ENCODE results near the gene PRELID2.
"Not testable (repeated sequence)": the region's sequence is repeated elsewhere in the genome, so short reads cannot be mapped to it uniquely, and the experiment has no call there.

Gene PRELID2

GRCh38 chr5:145738227-145738626 lies 96.9 kb downstream of the PRELID2 start:
- Histone ChIP-seq H3K36me3 (ENCODE audit: low read depth) (no peaks in the 10 kb centered on the region), H3K4me3 (ENCODE audit: severe bottlenecking) (no peak overlapping the region), H3K4me1 (ENCODE audit: insufficient read depth, poor library complexity, severe bottlenecking) (no peaks in the 10 kb centered on the region), H3K9me3 (ENCODE audit: severe bottlenecking) (peaks cover 7% of the 10 kb centered on the region), H3K27me3 (ENCODE audit: insufficient read depth, poor library complexity, severe bottlenecking) (no peaks in the 10 kb centered on the region), H3K27ac (ENCODE audit: poor library complexity, severe bottlenecking) (no peak overlapping the region)
- DNase-seq (ENCODE audit: low spot score) (no peak), ATAC-seq (ENCODE audit: low read depth) (no peak)
- TF ChIP-seq CTCF (IDR thresholded peaks at IDR 0.05; ENCODE audit: poor library complexity, severe bottlenecking): no peak

- H3K36me3 ChIP-seq (ENCODE audit: low read depth): no peaks in the 10 kb centered on the region
- peaks cover 7% of the 10 kb centered on the region for H3K9me3 ChIP-seq (ENCODE audit: severe bottlenecking)
- ATAC-seq (ENCODE audit: low read depth): 0 out of 3 replicates have a peak, but pooled peaks have one; percentile 23
- no peaks in the 10 kb centered on the region for H3K4me1 ChIP-seq (ENCODE audit: insufficient read depth, poor library complexity, severe bottlenecking)
- DNase-seq (ENCODE audit: low spot score): no peak
- no peaks in the 10 kb centered on the region for H3K27me3 ChIP-seq (ENCODE audit: insufficient read depth, poor library complexity, severe bottlenecking)
- no peak for TF ChIP-seq CTCF (IDR thresholded peaks at IDR 0.05; ENCODE audit: poor library complexity, severe bottlenecking)
- no peak overlapping the region for H3K27ac ChIP-seq (ENCODE audit: poor library complexity, severe bottlenecking)
- no peak overlapping the region for H3K4me3 ChIP-seq (ENCODE audit: severe bottlenecking)
Observed at GRCh38 chr5:145737578-145737977, 97.6 kb downstream of the PRELID2 start.

GRCh38 chr5:145729956-145730355 lies 105.2 kb downstream of the PRELID2 start:
- DNase-seq (ENCODE audit: low spot score); H3K4me3 ChIP-seq (ENCODE audit: severe bottlenecking); H3K36me3 ChIP-seq (ENCODE audit: low read depth); H3K9me3 ChIP-seq (ENCODE audit: severe bottlenecking); H3K4me1 ChIP-seq (ENCODE audit: insufficient read depth, poor library complexity, severe bottlenecking); ATAC-seq (ENCODE audit: low read depth); H3K27me3 ChIP-seq (ENCODE audit: insufficient read depth, poor library complexity, severe bottlenecking); H3K27ac ChIP-seq (ENCODE audit: poor library complexity, severe bottlenecking): not testable (repeated sequence)

GRCh38 chr5:145723516-145723915 lies 111.6 kb downstream of the PRELID2 start:
- H3K4me3 ChIP-seq (ENCODE audit: severe bottlenecking): no peak overlapping the region
- DNase-seq (ENCODE audit: low spot score): no peak
- no peak for TF ChIP-seq CTCF (IDR thresholded peaks at IDR 0.05; ENCODE audit: poor library complexity, severe bottlenecking)
- no peaks in the 10 kb centered on the region for H3K4me1 ChIP-seq (ENCODE audit: insufficient read depth, poor library complexity, severe bottlenecking)
- H3K36me3 ChIP-seq (ENCODE audit: low read depth): no peaks in the 10 kb centered on the region
- no peaks in the 10 kb centered on the region for H3K9me3 ChIP-seq (ENCODE audit: severe bottlenecking)
- H3K27ac ChIP-seq (ENCODE audit: poor library complexity, severe bottlenecking): no peak overlapping the region
- H3K27me3 ChIP-seq (ENCODE audit: insufficient read depth, poor library complexity, severe bottlenecking): no peaks in the 10 kb centered on the region
- no peak for ATAC-seq (ENCODE audit: low read depth)

- ATAC-seq (ENCODE audit: low read depth) (0 out of 3 replicates have a peak, but pooled peaks have one; percentile 31), DNase-seq (ENCODE audit: low spot score) (no peak)
- Histone ChIP-seq H3K27ac (ENCODE audit: poor library complexity, severe bottlenecking) (no peak overlapping the region), H3K36me3 (ENCODE audit: low read depth) (no peaks in the 10 kb centered on the region), H3K9me3 (ENCODE audit: severe bottlenecking) (no peaks in the 10 kb centered on the region), H3K4me3 (ENCODE audit: severe bottlenecking) (no peak overlapping the region), H3K4me1 (ENCODE audit: insufficient read depth, poor library complexity, severe bottlenecking) (no peaks in the 10 kb centered on the region), H3K27me3 (ENCODE audit: insufficient read depth, poor library complexity, severe bottlenecking) (no peaks in the 10 kb centered on the region)
- peak; percentile 52 for TF ChIP-seq CTCF (IDR thresholded peaks at IDR 0.05; ENCODE audit: poor library complexity, severe bottlenecking)
Observed at GRCh38 chr5:145718956-145719355, 116.2 kb downstream of the PRELID2 start.
